ENCODE measurements around the gene SLC13A3. TPM values are rescaled to one million over a fixed set of nuclear protein-coding genes. Genes with fewer than 3 reads are reported as not detected.

The SLC13A3 gene
- total RNA-seq, 2 experiments from 2014 or later: not detected

DNA sequence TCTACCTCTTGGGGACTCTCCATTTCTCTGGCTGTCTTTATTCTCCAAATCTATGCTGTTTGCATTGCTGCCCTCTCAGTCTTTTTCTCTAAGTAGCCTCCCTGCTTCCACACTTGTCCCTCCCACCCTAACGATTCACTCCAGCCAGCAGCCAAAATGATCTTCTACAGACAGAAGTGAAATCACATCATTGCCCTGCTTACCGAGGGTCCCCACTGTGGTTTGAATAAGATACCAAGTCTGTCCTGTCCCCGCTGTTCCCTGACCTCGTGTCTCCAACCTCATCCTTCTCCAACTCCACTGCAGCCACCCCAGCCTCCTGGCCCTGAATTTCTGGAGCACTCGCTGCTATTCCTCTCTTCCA is 89.3 kb downstream of the SLC13A3 start:
- intact Hi-C loops (cut with micrococcal nuclease): no loop called here
- ATAC-seq: no peak
- no peak for DNase-seq
- TF ChIP-seq, protein P1, sequence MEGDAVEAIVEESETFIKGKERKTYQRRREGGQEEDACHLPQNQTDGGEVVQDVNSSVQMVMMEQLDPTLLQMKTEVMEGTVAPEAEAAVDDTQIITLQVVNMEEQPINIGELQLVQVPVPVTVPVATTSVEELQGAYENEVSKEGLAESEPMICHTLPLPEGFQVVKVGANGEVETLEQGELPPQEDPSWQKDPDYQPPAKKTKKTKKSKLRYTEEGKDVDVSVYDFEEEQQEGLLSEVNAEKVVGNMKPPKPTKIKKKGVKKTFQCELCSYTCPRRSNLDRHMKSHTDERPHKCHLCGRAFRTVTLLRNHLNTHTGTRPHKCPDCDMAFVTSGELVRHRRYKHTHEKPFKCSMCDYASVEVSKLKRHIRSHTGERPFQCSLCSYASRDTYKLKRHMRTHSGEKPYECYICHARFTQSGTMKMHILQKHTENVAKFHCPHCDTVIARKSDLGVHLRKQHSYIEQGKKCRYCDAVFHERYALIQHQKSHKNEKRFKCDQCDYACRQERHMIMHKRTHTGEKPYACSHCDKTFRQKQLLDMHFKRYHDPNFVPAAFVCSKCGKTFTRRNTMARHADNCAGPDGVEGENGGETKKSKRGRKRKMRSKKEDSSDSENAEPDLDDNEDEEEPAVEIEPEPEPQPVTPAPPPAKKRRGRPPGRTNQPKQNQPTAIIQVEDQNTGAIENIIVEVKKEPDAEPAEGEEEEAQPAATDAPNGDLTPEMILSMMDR (IDR thresholded peaks at IDR 0.05): no peak
- H3K36me3 Mint-ChIP-seq (ENCODE audit: low read depth): no peaks in the 10 kb centered on the region
- peaks cover 3% of the 10 kb centered on the region for H3K27me3 Mint-ChIP-seq
- no peaks in the 10 kb centered on the region for H3K9me3 Mint-ChIP-seq
- no peak overlapping the region for H3K4me3 Mint-ChIP-seq
- H3K4me1 Mint-ChIP-seq (ENCODE audit: low read depth): peaks cover 28% of the 10 kb centered on the region
- ChIA-PET POLR2A (no interaction called here), CTCF (interaction anchor here (0.6 to 3.2 kb wide), 14 partner anchors 11 to 142 kb away, joined by 3 to 32 read pairs (median 3); partner anchors contain the start of genes OCSTAMP and ZNF334)
- H3K27ac Mint-ChIP-seq: no peak overlapping the region

DNA sequence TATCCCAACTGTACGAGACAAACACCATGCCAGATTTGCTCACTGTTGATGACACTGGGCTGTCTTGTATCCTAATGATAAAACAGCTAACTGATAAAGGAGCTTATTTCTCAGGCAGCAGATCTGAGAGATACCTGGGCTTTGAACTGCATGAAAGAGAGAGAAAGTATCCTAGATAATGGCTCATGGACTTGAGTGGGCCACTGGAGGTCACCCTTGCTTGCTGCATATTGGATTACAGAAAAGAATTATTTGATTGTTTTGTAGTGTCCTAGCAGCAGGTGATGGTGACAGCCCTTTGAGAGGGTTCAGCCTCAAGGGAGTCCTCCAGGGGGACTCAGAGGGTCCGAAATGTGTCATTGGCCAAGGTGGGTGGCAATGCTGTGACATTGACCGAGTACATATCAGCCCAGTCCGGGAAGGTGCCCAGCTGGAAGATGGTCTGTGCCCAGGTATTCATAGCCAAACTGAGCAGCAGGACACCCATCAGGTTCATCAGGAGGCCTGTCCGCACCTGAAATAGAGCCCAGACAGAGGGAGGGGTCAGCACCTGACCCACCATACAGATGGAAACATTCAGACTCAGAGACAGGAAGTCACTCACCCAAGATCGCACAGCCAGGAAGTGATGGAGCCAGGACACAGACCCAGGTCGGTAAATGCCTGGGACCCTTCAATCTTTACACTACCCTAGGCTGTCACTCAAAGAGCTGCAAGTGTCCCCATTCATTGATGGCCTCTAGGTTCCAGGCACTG is 91.4 kb downstream of the SLC13A3 start:
- H3K27ac Mint-ChIP-seq: no peak overlapping the region
- ATAC-seq: no peak
- no peak for DNase-seq
- no peaks in the 10 kb centered on the region for H3K9me3 Mint-ChIP-seq
- H3K27me3 Mint-ChIP-seq: peaks cover 2% of the 10 kb centered on the region
- peaks cover 37% of the 10 kb centered on the region for H3K4me1 Mint-ChIP-seq (ENCODE audit: low read depth)
- no peaks in the 10 kb centered on the region for H3K36me3 Mint-ChIP-seq (ENCODE audit: low read depth)
- intact Hi-C loops (cut with micrococcal nuclease): loop anchor here (10.0 kb wide), 1 partner anchor 125 kb away; the partner anchor contains the start of gene TP53RK
- TF ChIP-seq, protein P1 (IDR thresholded peaks at IDR 0.05): no peak
- ChIA-PET CTCF (interaction anchor here (0.7 to 3.2 kb wide), 6 partner anchors 8 to 129 kb away, joined by 3 to 32 read pairs (median 4); partner anchors contain the start of gene OCSTAMP), POLR2A (interaction anchor here (0.6 kb wide), 1 partner anchor 9 kb away, joined by 3 read pairs; the partner anchor contains the start of gene OCSTAMP)
- H3K4me3 Mint-ChIP-seq: no peak overlapping the region

DNA sequence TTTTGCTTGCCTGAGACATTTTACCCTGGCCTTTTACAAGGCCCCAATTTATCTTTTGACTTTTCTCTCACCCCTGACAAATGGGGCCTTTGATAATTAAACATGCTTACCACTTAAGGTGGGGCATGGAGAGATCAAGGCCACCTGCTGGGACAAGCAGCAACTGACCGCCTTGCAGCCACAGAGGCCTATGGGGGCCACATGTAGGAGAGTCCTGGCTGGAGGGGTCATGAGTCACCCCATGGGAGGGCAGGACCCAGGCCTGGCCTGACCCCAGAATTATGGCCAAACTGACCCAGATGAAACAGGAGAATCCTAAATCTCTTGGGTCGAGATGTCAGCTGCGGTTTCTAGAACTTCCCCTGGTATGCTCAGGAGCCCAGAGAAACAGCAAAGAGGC is 92.3 kb downstream of the SLC13A3 start:
- H3K9me3 Mint-ChIP-seq: no peaks in the 10 kb centered on the region
- intact Hi-C loops (cut with micrococcal nuclease): loop anchor here (10.0 kb wide), 1 partner anchor 126 kb away; the partner anchor contains the start of gene TP53RK
- no peak for DNase-seq
- TF ChIP-seq, protein P1 (IDR thresholded peaks at IDR 0.05): no peak
- no peak for ATAC-seq
- H3K36me3 Mint-ChIP-seq (ENCODE audit: low read depth): no peaks in the 10 kb centered on the region
- H3K27ac Mint-ChIP-seq: no peak overlapping the region
- H3K4me3 Mint-ChIP-seq: no peak overlapping the region
- peaks cover 41% of the 10 kb centered on the region for H3K4me1 Mint-ChIP-seq (ENCODE audit: low read depth)
- POLR2A ChIA-PET: interaction anchor here (0.6 to 1.0 kb wide), 2 partner anchors 8 to 14 kb away, joined by 3 read pairs; partner anchors contain the start of gene OCSTAMP
- CTCF ChIA-PET: interaction anchor here (0.7 to 2.4 kb wide), 5 partner anchors 9 to 130 kb away, joined by 3 to 8 read pairs (median 3); partner anchors contain the start of gene OCSTAMP
- peaks cover 2% of the 10 kb centered on the region for H3K27me3 Mint-ChIP-seq

DNA sequence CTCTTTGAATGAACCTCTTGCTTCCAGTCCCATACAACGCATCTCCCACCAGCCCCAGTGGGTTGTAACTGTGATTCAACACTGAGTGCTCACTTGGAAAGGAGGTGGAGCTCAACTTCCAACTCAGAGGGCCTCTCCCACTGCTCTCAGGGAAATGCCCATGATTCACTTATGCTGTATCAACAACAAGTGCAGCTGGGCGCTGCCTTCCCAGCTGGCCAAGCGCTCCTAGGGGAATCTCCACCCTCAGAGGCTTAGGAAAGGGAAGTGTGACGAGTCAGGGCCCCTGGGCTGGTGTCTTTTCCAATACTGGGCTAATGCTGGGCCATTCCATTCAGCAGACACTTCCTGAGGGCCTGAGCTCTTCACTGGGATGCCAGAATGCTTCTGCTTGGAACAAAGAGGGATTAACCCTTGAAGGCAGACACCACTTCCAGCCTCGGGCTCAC is 92.7 kb downstream of the SLC13A3 start:
- H3K36me3 Mint-ChIP-seq (ENCODE audit: low read depth): no peaks in the 10 kb centered on the region
- peak; percentile 73 for DNase-seq
- ChIA-PET CTCF (interaction anchor here (1.0 to 2.4 kb wide), 3 partner anchors 8 to 39 kb away, joined by 3 to 8 read pairs (median 5); partner anchors contain the start of gene OCSTAMP), POLR2A (interaction anchor here (1.0 kb wide), 1 partner anchor 13 kb away, joined by 3 read pairs; no protein-coding TSS in a partner anchor)
- TF ChIP-seq, protein P1 (IDR thresholded peaks at IDR 0.05): no peak
- intact Hi-C loops (cut with micrococcal nuclease): loop anchor here (10.0 kb wide), 1 partner anchor 126 kb away; the partner anchor contains the start of gene TP53RK
- peak overlapping the region; percentile 12 for H3K27ac Mint-ChIP-seq
- peak; percentile 84 for ATAC-seq
- no peak overlapping the region for H3K4me3 Mint-ChIP-seq
- no peaks in the 10 kb centered on the region for H3K9me3 Mint-ChIP-seq
- H3K27me3 Mint-ChIP-seq: peaks cover 2% of the 10 kb centered on the region
- peaks cover 43% of the 10 kb centered on the region for H3K4me1 Mint-ChIP-seq (ENCODE audit: low read depth)

Data from activated CD8-positive, alpha-beta T cell treated with anti-CD3 and anti-CD28 coated beads for 36 hours (primary cell).